ENCODE measurements around the gene C16orf54.
"Not testable (repeated sequence)": the region's sequence is repeated elsewhere in the genome, so short reads cannot be mapped to it uniquely, and the experiment has no call there.

C16orf54 gene

DNA sequence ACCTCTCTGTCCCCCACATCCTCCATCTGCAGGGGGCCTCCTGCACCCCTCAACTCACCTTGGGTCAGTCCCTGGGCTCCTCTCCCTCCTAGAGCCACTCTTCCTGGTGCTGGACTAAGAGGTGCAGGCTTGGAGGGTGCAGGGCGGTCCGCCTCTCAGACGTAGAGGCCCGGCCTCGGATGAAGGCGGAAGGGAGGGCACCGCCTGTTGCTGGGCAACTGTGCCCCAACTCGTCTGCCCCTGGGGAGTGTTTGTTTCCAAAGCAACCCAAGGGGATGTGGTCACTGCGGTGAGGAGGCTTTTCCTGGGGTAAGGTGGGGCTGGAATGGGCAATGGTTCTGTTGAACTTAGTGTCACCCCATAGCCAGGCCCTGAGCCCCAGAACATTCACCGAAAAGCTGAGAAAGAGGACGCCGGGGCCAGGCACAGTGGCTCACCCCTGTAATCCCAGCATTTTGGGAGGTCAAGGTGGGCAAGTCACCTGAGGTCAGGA lies at the start of gene C16orf54:
C16orf54 (minus strand) TSS at position 138 of the 493 bp plus-strand sequence. CDS start 1,039 bp downstream, outside the sequence.
- peak; percentile 97 for DNase-seq

GRCh38 chr16:29794231-29794710 lies 48.5 kb upstream of the C16orf54 start:
- no peak for DNase-seq

DNA sequence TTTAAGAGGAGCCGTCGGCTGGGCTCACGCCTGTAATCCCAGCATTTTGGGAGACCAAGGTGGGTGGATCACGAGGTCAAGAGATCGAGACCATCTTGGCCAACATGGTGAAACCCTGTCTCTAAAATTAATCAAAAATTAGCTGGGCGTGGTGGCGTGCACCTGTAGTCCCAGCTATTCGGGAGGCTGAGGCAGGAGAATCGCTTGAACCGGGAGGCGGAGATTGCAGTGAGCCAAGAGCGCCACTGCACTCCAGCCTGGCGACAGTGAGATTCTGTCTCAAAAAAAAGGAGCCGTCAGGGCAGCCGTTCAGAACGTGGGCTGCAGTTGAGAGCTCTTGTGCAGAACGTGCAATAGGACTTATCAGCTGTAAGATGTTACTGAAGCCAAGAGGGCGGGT lies 47.4 kb upstream of the C16orf54 start:
- DNase-seq, result not testable (repeated sequence)

DNA sequence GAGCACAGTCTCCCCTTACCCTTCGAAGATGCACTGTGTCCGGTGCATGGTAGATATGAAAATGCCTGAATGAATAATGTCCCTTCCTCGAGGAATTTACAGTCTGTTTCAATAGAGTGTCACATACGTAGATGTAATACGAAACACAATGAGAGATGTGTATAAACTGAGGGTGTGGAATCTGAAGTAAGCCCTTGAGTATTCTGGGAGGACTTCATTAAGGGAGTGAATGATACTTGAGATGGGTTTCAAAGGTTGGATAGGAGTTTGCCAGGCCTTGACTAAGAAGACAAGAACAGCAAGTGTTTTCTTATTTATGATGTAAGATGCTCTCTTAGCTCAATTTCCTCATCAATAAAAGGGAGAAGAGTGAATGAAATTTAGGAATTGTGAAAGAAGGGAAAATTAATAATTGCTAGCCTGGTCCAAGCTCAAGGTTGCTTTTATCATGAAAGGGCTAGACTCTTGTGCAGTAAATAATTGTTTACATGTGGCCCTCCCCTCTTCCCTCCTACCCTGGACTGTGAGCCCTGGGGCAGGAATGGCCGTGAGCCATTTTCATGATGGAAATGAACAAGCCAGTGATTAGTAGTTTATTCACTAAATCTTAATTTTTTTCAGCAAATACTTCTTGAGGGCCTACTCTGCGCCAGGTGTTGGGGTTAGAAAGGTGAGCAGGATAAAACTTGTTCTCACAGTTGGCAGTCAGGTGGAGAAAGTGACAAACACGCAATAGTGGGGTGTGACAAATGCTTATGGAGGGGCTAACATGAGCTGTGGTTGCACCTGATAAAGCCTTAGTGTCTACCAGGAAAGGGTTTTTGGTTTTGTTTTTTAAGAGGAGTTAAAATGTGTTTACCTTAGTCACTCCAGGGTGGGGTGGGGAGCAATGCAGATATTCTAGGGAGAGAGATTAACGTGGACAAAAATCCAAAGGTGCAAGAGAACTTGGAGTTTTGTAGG lies 46.3 kb upstream of the C16orf54 start:
- DNase-seq, result no peak

DNA sequence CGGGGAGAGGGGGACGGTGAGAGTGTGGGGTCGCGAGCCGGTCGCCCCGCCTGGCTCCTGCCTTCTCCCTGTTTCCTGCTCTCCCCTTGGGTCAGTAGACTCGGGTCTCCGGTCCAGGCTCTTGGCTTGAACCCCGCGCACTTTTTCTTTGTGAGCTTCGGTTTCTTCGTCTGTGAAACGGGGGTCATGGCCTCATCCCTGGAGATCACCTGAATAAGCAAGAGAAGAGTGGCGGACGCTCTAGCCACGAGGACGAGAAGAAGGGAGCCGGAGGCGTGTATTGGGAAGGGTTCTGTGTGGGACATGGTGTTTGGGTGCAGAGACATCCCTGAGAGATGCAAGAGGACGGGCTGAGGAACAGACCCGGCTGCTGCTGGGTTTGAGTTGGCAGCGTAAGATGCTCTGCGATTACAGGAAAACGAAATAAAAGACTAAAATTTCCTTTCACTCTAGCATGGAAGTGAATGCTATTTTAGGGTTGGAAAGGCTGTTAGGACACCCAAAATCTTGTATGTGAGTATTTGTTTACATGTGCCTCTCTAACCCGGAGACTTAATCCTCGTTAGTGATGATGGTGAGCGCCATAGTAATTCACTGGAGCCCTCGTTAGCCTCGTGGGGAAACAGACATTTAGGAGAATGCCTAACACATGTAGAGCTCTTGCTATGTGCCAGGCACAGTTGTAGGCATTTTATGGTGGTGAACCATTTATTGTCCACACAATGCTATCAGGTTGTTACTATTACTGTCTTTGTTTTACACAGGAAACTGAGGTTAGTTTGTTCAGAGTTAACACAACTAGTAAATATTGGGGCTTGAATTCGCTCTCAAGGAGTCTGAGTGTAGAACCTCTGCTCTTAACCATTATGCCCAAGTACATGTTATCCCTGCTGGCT lies 45.4 kb upstream of the C16orf54 start:
- peak in 1 of 2 donors; percentile 27 for DNase-seq

DNA sequence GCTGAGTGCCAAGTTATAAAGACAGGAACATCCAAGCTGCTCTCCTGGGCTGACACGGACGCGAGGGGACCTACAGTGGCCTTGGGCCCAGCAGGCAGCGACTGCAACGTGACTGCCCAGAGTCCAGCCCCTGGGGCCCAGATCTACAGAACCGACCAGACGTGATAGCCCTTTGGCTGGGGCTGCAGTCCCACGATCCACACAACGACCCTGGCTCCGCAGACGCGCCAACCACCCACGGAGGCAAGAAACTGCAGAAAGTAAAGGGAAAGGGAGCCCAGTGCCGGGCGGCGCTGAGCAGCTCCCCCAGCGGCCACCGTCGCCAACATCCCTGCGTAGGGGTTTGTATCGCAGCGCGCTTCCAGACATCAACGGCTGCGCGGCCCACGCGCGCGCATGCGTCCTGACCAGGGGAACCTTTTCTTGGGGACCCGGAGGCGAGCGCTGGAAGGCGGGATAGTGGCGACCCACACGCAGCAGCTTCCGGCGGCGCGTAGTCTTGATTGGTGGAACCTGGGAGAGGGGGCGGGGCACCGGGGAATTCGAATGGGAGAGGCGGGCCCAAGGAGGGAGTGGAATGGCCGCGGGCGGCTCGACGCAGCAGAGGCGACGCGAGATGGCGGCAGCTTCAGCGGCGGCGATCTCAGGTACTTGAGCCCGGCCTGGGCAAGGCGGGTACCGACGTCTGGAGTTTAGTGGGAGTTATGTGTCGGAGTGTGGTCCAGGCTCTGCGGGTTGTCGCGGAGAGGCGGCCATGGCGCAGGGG lies 44.6 kb upstream of the C16orf54 start, which contains the start of gene KIF22:
KIF22 (plus strand) TSS at position 569 of the 766 bp plus-strand sequence; CDS start at position 578, 9 bp downstream.
- peak; percentile 100 for DNase-seq

DNA sequence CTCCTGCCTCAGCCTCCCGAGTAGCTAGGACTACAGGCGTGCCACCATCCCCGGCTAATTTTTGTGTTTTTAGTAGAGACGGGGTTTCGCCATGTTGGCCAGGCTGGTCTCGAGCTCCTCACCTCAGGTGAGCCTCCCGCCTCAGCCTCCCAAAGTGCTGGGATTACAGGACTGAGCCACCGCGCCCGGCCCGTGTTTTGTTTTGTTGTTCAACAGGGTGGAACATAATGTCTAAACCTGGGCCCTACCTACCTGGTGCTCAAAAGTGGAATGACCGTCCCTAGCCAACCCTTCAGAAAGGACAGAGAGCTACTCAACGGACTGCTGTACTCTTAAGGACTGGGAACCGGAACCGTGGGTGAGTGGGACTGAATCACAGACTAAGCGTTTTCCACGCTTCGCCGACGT lies 44.0 kb upstream of the C16orf54 start:
- DNase-seq, result no peak

GRCh38 chr16:29787155-29787554 lies 41.4 kb upstream of the C16orf54 start:
- not testable (repeated sequence) for DNase-seq

GRCh38 chr16:29784901-29785500 lies 39.2 kb upstream of the C16orf54 start:
- peak; percentile 79 to 80 for DNase-seq

DNA sequence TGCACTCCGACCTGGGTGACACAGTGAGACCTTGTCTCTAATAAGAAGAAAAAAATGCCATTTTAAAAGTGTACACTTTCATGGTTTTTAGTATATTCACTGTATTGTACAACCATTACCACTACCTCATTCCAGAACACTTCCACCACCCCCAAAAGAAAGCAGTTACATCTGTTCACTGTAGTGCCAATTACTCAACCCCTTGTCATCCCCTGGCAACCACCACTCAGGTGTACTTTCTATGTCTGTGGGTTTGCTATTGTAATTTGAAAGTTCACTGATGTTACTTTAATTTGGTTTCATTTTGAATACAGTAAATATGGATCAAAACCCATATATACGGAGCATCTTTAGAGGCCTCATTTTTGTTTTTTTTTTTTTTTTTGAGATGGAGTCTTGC lies 38.4 kb upstream of the C16orf54 start:
- peak in 1 of 2 donors; percentile 18 for DNase-seq

- DNase-seq, result not testable (repeated sequence)
Observed at GRCh38 chr16:29783094-29783953, 37.5 kb upstream of the C16orf54 start.

GRCh38 chr16:29779474-29779873 lies 33.7 kb upstream of the C16orf54 start:
- no peak for DNase-seq

GRCh38 chr16:29777576-29778350 lies 32.0 kb upstream of the C16orf54 start, which contains the start of gene ZG16:
ZG16 (plus strand) TSS chr16:29778256; CDS start chr16:29779267, 1,011 bp downstream.
- DNase-seq, result no peak

- no peak for DNase-seq
Observed at GRCh38 chr16:29775742-29776408, 30.1 kb upstream of the C16orf54 start.

- DNase-seq, result no peak
Observed at GRCh38 chr16:29774730-29775129, 28.9 kb upstream of the C16orf54 start.

DNA sequence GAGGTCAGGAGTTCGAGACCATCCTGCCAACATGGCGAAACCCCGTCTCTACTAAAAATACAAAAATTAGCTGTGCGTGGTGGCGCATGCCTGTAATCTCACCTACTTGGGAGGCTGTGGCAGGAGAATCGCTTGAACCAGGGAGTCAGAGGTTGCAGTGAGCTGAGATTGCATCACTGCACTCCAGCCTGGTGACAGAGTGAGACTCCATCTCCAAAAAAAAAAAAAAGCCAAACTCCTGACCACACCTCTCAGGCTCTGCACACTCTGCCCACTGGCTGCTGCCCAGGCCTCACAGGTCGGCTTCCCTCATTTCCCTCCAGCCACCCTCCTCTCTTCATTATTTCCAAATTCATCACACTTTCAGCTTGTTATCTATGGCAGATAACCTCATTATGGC lies 26.5 kb upstream of the C16orf54 start:
- DNase-seq, result not testable (repeated sequence)

GRCh38 chr16:29770250-29770929 lies 24.6 kb upstream of the C16orf54 start:
- DNase-seq, result no peak

DNA sequence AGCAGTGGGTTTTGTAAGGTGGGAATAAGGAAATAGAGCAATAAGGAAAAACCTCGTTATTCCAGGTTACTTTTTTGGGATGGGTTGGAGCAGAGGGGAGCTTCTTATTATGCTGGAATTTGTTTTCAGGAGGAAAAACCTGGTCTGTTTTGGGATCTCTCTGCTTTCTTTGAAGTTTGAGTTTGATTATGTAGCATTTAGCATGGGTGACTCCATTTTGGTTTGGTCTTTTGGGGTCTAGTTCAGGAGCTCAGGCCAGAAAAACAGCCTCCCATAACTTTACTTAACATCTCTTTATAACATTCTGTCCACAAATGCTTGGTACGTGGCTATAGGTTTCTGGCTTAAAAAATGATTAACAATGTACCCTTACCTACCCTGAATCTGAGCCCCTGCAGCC lies 23.7 kb upstream of the C16orf54 start:
- no peak for DNase-seq

Measured in CD4-positive, alpha-beta T cell treated with Interleukin-1 beta for 1 hour (primary cell).